NT2/D1 (cell line): Measurements from ENCODE around the gene MGA.

ENCODE experiments used
- DNase-seq: peaks from one replicate; pipeline ENCODE4 v3.0.0-alpha.2; 2011; ENCODE audit warnings: low read depth, low spot score
- H3K27me3 ChIP-seq: 2 replicates; pipeline ENCODE4 v1.6.0; 2011; ENCODE audit warnings: mild to moderate bottlenecking; ENCODE audit not compliant: insufficient read length, insufficient read depth
- H3K36me3 ChIP-seq: 2 replicates; pipeline ENCODE4 v1.6.1; 2011; ENCODE audit warnings: mild to moderate bottlenecking, low read length, mixed read lengths; ENCODE audit not compliant: insufficient read depth, insufficient read length
- H3K4me1 ChIP-seq: 2 replicates; pipeline ENCODE4 v1.5.1; 2011; ENCODE audit not compliant: insufficient read depth, insufficient read length
- H3K4me3 ChIP-seq: 2 replicates; pipeline ENCODE4 v1.5.1; 2011; ENCODE audit warnings: low read depth; ENCODE audit not compliant: insufficient read length
- H3K9ac ChIP-seq: 2 replicates; pipeline ENCODE4 v1.6.0; 2011; ENCODE audit warnings: low read depth; ENCODE audit not compliant: insufficient read length
- H3K9me3 ChIP-seq: 2 replicates; pipeline ENCODE4 v1.5.1; 2011; ENCODE audit warnings: mild to moderate bottlenecking, low read length; ENCODE audit not compliant: insufficient read depth
- SUZ12 ChIP-seq: IDR thresholded peaks from 2 replicates; pipeline ENCODE4 v1.6.1; 2011; ENCODE audit not compliant: insufficient read length, insufficient read depth; ENCODE audit errors: extremely low read depth
- YY1 ChIP-seq: IDR thresholded peaks from 2 replicates; pipeline ENCODE4 v1.6.1; 2011; ENCODE audit not compliant: insufficient read length, insufficient read depth
- ZNF274 ChIP-seq: IDR thresholded peaks from 2 replicates; pipeline ENCODE4 v1.6.1; 2011; ENCODE audit warnings: mild to moderate bottlenecking, low read depth, low read length

MGA gene

DNA sequence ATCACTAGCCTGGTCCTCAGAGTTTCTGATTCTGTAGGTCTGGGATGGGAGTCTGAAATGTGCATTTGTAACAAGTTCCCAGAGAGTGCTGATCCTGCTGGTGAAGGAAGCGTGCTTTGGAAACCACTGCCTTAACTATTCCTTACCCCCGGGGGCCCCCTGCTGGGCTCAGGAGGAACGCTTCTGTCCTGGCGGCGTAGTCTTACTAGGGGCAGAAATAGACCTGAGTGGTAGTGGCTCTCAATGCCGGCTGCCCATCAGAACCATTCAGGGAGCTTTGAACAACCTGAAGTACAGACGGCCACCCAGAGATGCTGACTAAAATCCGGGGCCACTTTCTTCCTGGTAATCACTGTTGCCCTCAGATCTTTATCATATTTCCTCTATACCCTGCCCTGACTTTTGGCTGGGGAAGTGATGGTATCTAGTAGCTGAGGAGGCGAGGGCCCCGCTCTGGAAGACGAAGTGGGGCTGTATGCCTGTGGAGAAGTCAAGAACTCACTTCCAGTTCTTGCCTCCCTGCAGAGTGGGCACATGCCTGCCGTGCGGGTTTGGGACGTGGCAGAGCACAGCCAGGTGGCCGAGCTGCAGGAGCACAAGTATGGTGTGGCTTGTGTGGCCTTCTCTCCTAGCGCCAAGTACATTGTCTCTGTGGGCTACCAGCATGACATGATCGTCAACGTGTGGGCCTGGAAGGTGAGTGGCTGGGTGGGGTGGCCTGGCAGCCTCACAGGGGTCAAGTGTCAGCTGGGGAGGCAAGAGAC lies 151.4 kb downstream of the MGA start:
- TF ChIP-seq ZNF274, result no peak
- no peak for TF ChIP-seq SUZ12
- TF ChIP-seq YY1, result no peak

DNA sequence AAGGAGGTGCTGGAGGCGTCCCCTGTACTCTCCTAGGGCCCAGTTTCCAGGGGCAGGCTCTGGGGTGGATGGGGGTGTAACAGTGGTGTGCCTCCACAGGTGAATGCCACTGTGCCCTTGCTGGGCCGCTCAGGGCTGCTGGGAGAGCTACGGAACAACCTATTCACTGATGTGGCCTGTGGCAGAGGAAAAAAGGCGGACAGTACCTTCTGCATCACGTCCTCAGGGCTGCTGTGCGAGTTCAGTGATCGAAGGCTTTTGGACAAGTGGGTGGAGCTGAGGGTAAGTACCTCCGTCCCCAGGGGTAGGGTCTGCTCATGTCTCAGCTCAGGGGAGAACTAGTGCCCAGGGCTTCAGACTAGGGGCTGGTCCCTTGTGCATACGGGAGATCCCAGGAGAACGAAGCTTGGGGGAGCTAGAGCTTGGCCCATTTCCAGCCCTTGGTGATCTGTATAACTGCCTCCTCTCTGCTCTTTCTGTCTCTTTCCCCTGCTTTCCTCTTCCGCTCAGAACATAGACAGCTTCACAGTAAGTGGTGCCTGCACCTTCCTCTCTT lies 152.7 kb downstream of the MGA start:
- Histone ChIP-seq H3K9ac (no peak overlapping the region), H3K36me3 (peaks cover 28% of the 10 kb centered on the region), H3K4me3 (no peak overlapping the region), H3K9me3 (no peaks in the 10 kb centered on the region), H3K4me1 (peaks cover 7% of the 10 kb centered on the region), H3K27me3 (no peaks in the 10 kb centered on the region)
- no peak for DNase-seq
- TF ChIP-seq ZNF274 (no peak), YY1 (no peak), SUZ12 (no peak)

More for the DNA sequence above, 151.4 kb downstream of the MGA start:
- H3K27me3 ChIP-seq, result no peaks in the 10 kb centered on the region
- DNase-seq, result peak; percentile 57
- no peak overlapping the region for H3K9ac ChIP-seq
- H3K4me1 ChIP-seq, result peaks cover 7% of the 10 kb centered on the region
- no peak overlapping the region for H3K4me3 ChIP-seq
- peaks cover 17% of the 10 kb centered on the region for H3K36me3 ChIP-seq
- no peaks in the 10 kb centered on the region for H3K9me3 ChIP-seq

DNA sequence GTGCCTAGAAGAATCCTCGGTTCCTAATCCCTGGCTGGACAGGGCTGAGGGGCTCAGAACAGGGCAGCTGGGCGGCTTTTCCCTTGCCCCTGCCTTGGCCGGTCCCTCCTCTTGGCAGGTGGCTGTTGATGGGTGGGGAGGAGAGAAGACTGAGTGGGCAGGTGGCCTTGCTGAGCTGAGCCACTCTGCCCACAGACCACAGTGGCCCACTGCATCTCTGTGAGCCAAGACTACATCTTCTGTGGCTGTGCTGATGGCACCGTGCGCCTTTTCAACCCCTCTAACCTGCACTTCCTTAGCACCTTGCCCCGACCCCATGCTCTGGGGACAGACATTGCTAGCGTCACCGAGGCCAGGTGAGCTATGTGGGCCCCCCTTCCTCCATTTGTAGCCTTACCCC lies 153.2 kb downstream of the MGA start:
- TF ChIP-seq SUZ12 (no peak), ZNF274 (no peak), YY1 (no peak)
- Histone ChIP-seq H3K36me3 (peaks cover 34% of the 10 kb centered on the region), H3K4me1 (peaks cover 7% of the 10 kb centered on the region), H3K9me3 (no peaks in the 10 kb centered on the region), H3K27me3 (no peaks in the 10 kb centered on the region), H3K4me3 (no peak overlapping the region), H3K9ac (no peak overlapping the region)
- DNase-seq, result no peak

DNA sequence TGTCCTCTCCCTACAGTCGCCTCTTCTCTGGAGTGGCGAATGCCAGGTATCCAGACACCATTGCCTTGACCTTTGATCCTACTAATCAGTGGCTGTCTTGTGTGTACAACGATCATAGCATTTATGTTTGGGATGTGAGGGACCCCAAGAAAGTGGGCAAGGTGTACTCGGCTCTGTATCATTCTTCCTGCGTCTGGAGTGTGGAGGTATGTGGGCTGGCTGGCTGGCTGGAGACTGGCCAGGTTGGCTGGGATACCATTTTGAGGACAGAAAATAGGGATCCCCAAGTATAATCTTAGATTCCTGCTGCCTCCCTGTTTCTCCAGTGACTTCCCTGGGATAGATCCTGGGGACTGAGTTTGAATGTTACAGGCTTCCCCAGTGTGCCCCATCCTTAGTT lies 154.3 kb downstream of the MGA start:
- no peaks in the 10 kb centered on the region for H3K9me3 ChIP-seq
- TF ChIP-seq YY1 (no peak), SUZ12 (no peak), ZNF274 (no peak)
- no peaks in the 10 kb centered on the region for H3K27me3 ChIP-seq
- no peak for DNase-seq
- no peak overlapping the region for H3K4me3 ChIP-seq
- no peak overlapping the region for H3K9ac ChIP-seq
- peaks cover 44% of the 10 kb centered on the region for H3K36me3 ChIP-seq
- peaks cover 7% of the 10 kb centered on the region for H3K4me1 ChIP-seq

DNA sequence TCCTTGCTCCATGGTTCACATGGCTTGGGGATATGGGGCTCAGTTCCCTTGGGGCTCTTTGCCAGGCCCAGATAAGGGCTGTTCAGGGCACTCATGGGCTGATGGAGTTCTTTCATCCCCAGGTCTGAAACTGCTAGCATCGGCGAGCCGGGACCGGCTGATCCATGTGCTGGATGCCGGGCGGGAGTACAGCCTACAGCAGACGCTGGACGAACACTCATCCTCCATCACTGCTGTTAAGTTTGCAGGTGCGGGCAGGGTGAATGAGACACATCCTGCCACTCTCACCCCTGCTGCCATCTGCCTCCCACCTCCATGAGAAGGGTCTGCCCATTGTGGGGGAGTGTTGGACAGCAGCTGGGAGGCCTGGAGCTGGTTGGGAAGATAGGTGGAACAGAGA lies 156.6 kb downstream of the MGA start:
- TF ChIP-seq ZNF274, result no peak
- no peak for TF ChIP-seq YY1
- TF ChIP-seq SUZ12, result no peak
- peaks cover 65% of the 10 kb centered on the region for H3K36me3 ChIP-seq
- peaks cover 1% of the 10 kb centered on the region for H3K4me1 ChIP-seq
- no peaks in the 10 kb centered on the region for H3K27me3 ChIP-seq
- no peak overlapping the region for H3K4me3 ChIP-seq
- no peak for DNase-seq
- H3K9ac ChIP-seq, result no peak overlapping the region
- no peaks in the 10 kb centered on the region for H3K9me3 ChIP-seq

DNA sequence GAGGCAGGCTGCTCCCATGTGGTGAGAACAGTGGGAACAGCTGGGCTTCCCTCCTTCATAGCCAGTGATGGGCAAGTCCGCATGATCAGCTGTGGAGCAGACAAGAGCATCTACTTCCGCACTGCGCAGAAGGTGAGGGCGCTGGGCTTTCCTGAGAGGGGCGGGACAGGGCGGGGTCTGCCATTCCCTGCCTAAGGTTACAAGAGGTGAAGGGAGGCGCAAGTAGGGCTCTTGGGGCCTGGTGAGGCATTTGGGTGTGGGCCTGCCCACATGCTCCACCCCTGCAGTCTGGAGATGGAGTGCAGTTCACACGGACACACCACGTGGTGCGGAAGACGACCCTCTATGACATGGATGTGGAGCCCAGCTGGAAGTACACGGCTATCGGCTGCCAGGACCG lies 157.1 kb downstream of the MGA start:
- Histone ChIP-seq H3K27me3 (no peaks in the 10 kb centered on the region), H3K4me3 (no peak overlapping the region), H3K9ac (no peak overlapping the region), H3K9me3 (no peaks in the 10 kb centered on the region), H3K4me1 (no peaks in the 10 kb centered on the region), H3K36me3 (peaks cover 68% of the 10 kb centered on the region)
- no peak for DNase-seq
- TF ChIP-seq ZNF274 (no peak), SUZ12 (no peak), YY1 (no peak)

DNA sequence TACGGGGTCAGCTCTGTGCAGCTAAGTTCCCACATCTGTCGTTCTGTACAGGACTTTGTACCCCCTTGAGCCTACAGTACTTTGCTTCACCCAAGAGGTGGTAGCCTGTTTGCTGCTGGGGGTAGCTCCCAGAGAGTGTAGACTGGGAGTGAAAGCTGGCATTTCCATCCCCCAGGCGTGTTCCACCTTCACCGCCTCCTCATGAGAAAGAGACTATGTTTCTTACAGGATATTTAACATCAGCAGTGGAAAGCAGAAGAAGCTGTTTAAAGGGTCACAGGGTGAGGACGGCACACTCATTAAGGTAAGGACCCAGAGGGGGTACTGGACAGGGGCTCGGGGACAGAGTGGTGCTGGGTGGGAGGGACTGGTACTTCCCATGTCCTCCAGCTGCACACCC lies 157.6 kb downstream of the MGA start:
- Histone ChIP-seq H3K27me3 (no peaks in the 10 kb centered on the region), H3K36me3 (peaks cover 70% of the 10 kb centered on the region), H3K4me1 (no peaks in the 10 kb centered on the region), H3K9me3 (no peaks in the 10 kb centered on the region), H3K4me3 (no peak overlapping the region), H3K9ac (no peak overlapping the region)
- no peak for DNase-seq
- TF ChIP-seq ZNF274 (no peak), SUZ12 (no peak), YY1 (no peak)
